ENCODE results near the gene TEX11. TPM values are rescaled to one million over a fixed set of nuclear protein-coding genes. Genes with fewer than 3 reads are reported as not detected.

Gene TEX11
- total RNA-seq, 2 experiments from 2014 or later: not detected

DNA sequence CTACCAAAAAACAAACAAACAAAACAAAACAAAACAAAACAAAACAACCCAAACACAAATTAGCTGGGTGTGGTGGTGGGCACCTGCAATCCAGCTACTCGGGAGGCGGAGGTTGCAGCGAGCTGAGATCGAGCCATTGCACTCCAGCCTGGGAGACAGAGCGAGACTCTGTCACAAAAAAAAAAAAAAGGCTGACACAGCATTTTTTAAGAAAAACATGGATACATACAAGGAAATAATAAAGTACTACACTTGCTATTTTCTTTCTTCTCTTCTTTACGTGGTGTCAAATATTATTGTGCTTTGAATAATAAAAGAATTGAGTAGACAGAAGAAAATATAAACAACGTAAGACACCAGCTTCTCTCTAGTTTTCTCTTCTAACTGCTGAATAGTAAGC is 73.9 kb downstream of the TEX11 start:
- ChIA-PET CTCF (ENCODE audit: unreplicated experiment) (no interaction called here), POLR2A (no interaction called here)
- Histone ChIP-seq H3K79me2 (ENCODE audit: insufficient read depth, low read depth, low read length) (no peaks in the 10 kb centered on the region), H3K9me2 (ENCODE audit: insufficient read depth, low read length) (no peaks in the 10 kb centered on the region), H3K27ac (ENCODE audit: low read depth, low read length, poor library complexity, severe bottlenecking) (no peak overlapping the region), H3K4me3 (ENCODE audit: low read depth, low read length, poor library complexity, severe bottlenecking) (no peak overlapping the region), H3K9me3 (ENCODE audit: low read length) (no peaks in the 10 kb centered on the region), H2AFZ (ENCODE audit: low read length) (no peak overlapping the region), H4K20me1 (ENCODE audit: insufficient read depth, low read length) (no peaks in the 10 kb centered on the region), H3K36me3 (ENCODE audit: insufficient read depth, low read length) (no peaks in the 10 kb centered on the region), H3K4me1 (ENCODE audit: insufficient read depth, low read length, poor library complexity, severe bottlenecking) (no peaks in the 10 kb centered on the region), H3K4me2 (ENCODE audit: low read length) (no peak overlapping the region)
- BruUV-seq (replicated peaks): no TSS peak
- TF ChIP-seq EZH2phosphoT487 (IDR thresholded peaks at IDR 0.05; ENCODE audit: borderline replicate concordance, low read depth, low read length): no peak
- TF ChIP-seq, protein P1, sequence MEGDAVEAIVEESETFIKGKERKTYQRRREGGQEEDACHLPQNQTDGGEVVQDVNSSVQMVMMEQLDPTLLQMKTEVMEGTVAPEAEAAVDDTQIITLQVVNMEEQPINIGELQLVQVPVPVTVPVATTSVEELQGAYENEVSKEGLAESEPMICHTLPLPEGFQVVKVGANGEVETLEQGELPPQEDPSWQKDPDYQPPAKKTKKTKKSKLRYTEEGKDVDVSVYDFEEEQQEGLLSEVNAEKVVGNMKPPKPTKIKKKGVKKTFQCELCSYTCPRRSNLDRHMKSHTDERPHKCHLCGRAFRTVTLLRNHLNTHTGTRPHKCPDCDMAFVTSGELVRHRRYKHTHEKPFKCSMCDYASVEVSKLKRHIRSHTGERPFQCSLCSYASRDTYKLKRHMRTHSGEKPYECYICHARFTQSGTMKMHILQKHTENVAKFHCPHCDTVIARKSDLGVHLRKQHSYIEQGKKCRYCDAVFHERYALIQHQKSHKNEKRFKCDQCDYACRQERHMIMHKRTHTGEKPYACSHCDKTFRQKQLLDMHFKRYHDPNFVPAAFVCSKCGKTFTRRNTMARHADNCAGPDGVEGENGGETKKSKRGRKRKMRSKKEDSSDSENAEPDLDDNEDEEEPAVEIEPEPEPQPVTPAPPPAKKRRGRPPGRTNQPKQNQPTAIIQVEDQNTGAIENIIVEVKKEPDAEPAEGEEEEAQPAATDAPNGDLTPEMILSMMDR (conservative IDR thresholded peaks at IDR 0.05; ENCODE audit: low read length): no peak
- intact Hi-C loops (cut with micrococcal nuclease; ENCODE audit: unreplicated experiment): no loop called here
- no peak for DNase-seq (ENCODE audit: low spot score)

DNA sequence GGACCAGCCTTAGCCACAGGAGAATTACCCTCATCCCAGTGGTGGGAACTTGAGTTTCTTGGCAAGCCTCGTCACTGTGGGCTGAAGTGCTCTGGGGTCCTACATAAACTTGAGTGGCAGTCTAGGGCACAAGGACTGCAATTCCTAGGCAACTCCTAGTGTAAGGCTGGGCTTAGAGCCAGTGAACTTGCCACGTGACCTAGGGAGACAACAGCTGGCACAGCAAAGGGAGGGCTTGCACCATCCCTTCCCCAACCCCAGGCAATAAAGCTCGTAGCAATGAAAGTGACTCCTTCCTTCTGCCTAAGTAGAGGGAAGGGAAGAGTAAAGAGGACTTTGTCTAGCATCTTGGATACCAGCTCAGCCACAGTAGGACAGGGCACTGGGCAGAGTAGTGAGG is 81.8 kb downstream of the TEX11 start:
- no peaks in the 10 kb centered on the region for H4K20me1 ChIP-seq (ENCODE audit: insufficient read depth, low read length)
- H3K4me1 ChIP-seq (ENCODE audit: insufficient read depth, low read length, poor library complexity, severe bottlenecking): no peaks in the 10 kb centered on the region
- H2AFZ ChIP-seq (ENCODE audit: low read length): no peak overlapping the region
- intact Hi-C loops (cut with micrococcal nuclease; ENCODE audit: unreplicated experiment): no loop called here
- H3K4me2 ChIP-seq (ENCODE audit: low read length): no peak overlapping the region
- H3K9me3 ChIP-seq (ENCODE audit: low read length): no peaks in the 10 kb centered on the region
- no peaks in the 10 kb centered on the region for H3K9me2 ChIP-seq (ENCODE audit: insufficient read depth, low read length)
- no peaks in the 10 kb centered on the region for H3K79me2 ChIP-seq (ENCODE audit: insufficient read depth, low read depth, low read length)
- no peaks in the 10 kb centered on the region for H3K36me3 ChIP-seq (ENCODE audit: insufficient read depth, low read length)
- H3K27ac ChIP-seq (ENCODE audit: low read depth, low read length, poor library complexity, severe bottlenecking): no peak overlapping the region
- no peak for DNase-seq (ENCODE audit: low spot score)
- H3K4me3 ChIP-seq (ENCODE audit: low read depth, low read length, poor library complexity, severe bottlenecking): no peak overlapping the region
- no TSS peak for BruUV-seq (replicated peaks)
- ChIA-PET CTCF (ENCODE audit: unreplicated experiment) (no interaction called here), POLR2A (no interaction called here)
- no peak for TF ChIP-seq EZH2phosphoT487 (IDR thresholded peaks at IDR 0.05; ENCODE audit: borderline replicate concordance, low read depth, low read length)
- TF ChIP-seq, protein P1 (conservative IDR thresholded peaks at IDR 0.05; ENCODE audit: low read length): no peak

DNA sequence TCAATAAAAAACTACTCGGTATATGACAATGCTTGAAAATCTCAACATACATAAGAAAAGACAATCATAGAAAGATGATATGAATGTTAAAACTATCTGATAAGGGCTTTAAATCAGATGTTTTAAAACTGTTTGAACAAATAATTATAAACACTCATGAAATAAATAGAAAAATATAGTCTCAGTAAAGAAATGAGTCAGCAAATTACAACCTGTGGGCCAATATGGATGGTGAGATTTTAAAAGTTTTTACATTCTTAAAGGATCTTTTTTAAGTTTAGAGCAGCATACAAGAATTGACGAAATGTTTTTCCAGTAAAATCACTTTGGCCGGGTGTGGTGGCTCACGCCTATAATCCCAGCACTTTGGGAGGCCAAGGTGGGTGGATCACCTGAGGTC is 83.1 kb downstream of the TEX11 start:
- H4K20me1 ChIP-seq (ENCODE audit: insufficient read depth, low read length): no peaks in the 10 kb centered on the region
- no peak overlapping the region for H3K27ac ChIP-seq (ENCODE audit: low read depth, low read length, poor library complexity, severe bottlenecking)
- no peak overlapping the region for H2AFZ ChIP-seq (ENCODE audit: low read length)
- no peaks in the 10 kb centered on the region for H3K79me2 ChIP-seq (ENCODE audit: insufficient read depth, low read depth, low read length)
- intact Hi-C loops (cut with micrococcal nuclease; ENCODE audit: unreplicated experiment): no loop called here
- H3K4me3 ChIP-seq (ENCODE audit: low read depth, low read length, poor library complexity, severe bottlenecking): no peak overlapping the region
- H3K9me2 ChIP-seq (ENCODE audit: insufficient read depth, low read length): no peaks in the 10 kb centered on the region
- DNase-seq (ENCODE audit: low spot score): no peak
- no peaks in the 10 kb centered on the region for H3K36me3 ChIP-seq (ENCODE audit: insufficient read depth, low read length)
- BruUV-seq (replicated peaks): no TSS peak
- H3K9me3 ChIP-seq (ENCODE audit: low read length): no peaks in the 10 kb centered on the region
- POLR2A ChIA-PET: no interaction called here
- H3K4me2 ChIP-seq (ENCODE audit: low read length): no peak overlapping the region
- no peak for TF ChIP-seq EZH2phosphoT487 (IDR thresholded peaks at IDR 0.05; ENCODE audit: borderline replicate concordance, low read depth, low read length)
- TF ChIP-seq, protein P1 (conservative IDR thresholded peaks at IDR 0.05; ENCODE audit: low read length): no peak
- H3K4me1 ChIP-seq (ENCODE audit: insufficient read depth, low read length, poor library complexity, severe bottlenecking): no peaks in the 10 kb centered on the region
- CTCF ChIA-PET (ENCODE audit: unreplicated experiment): no interaction called here
